AG08396 (cell line): Measurements from ENCODE around the gene PPARA.

Source experiments
- DNase-seq: peaks from one replicate; pipeline ENCODE4 v3.0.0; 2012; ENCODE audit warnings: low spot score, mixed read lengths

The PPARA gene

GRCh38 chr22:46150034-46150654 lies at the start of gene PPARA:
Gene PPARA, plus strand, starts transcription at chr22:46150526. Its CDS starts 47,858 bp downstream, at chr22:46198384.
- DNase-seq = peak; percentile 100

GRCh38 chr22:46102159-46102558 lies 48.2 kb upstream of the PPARA start:
- DNase-seq = no peak

DNA sequence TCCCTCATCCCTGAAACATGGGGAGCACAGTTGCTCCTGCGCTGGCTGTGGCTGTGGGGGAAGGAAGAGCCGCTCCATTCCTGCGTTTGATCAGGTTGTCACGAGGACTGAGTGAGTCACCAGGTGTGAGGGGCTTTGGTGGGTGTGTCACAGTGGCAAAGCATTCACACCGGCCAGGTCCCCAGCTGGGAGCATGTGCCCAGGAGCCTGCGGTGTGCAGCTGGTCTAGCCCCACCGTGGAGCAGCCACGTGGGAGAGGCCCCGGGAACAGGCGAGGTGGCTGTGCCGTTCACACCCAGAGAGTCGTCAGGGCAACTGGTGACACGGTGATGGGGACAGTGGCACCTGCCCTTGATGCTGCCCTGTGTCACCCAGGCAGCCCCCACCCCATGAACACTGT lies 47.6 kb upstream of the PPARA start:
- no peak for DNase-seq

- DNase-seq = no peak
Observed at GRCh38 chr22:46103181-46103580, 47.1 kb upstream of the PPARA start.

- DNase-seq = no peak
Observed at GRCh38 chr22:46103664-46104063, 46.7 kb upstream of the PPARA start.

DNA sequence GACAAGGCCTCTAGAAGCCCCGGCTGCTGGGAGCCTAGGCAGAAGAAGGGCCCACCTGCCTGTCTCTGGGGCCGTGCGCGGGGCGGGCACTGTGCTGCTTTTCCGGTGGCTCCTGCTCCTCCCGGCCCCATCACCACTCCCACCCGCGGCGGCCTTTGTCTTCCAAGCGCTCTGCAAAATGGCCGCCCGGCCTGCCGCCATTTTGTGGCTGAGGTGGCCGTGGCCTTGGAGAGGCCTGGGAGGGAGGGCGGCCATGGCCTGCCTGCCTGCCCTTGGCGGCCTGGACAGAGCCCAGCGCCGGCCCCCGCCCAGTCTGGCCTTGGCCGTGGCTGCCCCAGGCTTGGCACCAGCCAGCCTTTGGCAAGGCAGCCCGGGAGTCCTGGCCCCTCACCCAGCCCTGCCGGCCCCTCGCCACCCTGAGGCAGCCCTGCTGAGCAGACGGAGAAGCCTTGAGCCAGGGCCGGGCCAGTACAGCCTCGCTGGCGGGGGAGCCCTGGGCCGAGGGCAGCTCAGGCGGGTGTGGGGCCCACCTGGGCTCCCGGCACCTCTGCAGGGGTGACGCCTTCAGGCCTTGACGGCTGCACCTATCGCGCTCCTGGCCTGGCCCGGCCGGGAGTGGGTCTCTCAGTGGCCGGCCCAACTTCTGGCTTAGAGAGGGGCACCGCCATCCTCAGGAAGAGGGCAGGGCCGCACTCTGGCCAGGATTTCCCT lies 46.0 kb upstream of the PPARA start:
- DNase-seq = no peak

DNA sequence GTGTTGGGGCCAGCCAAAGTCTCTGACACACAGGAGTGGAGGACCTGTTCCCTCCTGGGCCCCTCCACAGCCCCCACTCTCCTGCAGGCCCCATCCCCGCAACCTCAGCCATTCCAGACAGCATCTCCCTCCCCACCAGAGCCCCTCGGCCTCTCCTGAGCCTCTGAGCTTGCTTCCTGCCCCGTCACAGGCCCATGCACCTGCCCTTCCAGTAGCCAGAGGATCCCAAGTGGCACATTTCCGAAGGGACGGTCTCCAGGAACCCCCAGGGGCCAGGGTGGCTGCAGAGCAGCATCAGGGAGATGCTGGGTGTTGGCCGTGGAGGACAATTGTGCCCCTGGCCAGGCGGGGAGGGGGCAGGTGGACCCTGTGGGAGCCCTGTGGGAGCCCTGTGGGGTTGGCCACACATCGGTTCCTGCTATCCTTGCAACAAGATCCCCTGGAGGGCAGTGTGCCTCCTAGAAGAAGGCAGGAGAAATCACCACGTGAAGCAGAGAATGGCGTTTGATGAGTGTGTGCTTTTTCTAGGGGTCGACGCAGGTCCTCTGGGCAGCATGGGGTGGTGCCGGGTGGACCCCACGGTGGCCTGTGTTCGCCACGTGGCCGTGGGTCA lies 45.3 kb upstream of the PPARA start:
- DNase-seq = no peak

DNA sequence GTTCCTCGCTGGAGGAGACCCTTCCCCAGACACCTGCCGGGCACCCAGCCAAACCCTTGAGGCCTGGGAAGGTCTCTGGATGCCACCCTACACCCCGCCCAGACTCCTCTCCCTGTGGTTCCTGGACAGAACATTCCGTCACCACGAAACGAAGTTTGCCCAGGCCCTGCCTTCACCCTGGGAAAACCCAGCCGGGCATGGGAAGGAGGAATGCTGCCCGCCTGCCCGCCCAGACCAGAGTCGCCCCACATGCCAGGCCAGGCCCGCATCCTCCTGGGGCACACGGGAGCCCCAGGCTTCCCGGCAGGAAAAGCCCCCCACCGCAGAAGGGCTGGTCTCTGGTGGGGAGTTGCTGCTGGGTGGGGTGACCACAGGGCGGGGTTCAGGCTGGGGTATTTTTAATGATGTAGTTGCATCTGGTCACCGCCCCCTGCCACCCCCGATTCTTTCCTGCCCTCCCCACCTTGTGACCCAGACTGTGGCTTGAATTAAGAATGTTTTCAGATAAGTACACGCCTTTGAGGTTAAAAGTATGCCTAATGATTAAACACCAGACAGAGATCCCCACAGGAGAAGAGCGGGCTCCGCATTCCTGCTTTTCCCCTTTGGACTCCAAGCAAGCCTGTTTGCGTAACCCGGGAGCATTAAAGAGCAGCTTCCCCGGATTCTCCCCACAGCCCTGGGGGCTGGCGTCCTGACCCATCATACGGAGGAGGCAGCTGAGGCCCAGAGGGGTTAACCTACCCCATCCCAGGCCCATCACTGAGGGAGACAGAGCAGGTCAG lies 44.6 kb upstream of the PPARA start:
- DNase-seq = peak; percentile 75

- no peak for DNase-seq
Observed at GRCh38 chr22:46106279-46107022, 43.9 kb upstream of the PPARA start.

GRCh38 chr22:46107089-46107664 lies 43.1 kb upstream of the PPARA start:
- DNase-seq = no peak

GRCh38 chr22:46107753-46108563 lies 42.4 kb upstream of the PPARA start:
- no peak for DNase-seq

DNA sequence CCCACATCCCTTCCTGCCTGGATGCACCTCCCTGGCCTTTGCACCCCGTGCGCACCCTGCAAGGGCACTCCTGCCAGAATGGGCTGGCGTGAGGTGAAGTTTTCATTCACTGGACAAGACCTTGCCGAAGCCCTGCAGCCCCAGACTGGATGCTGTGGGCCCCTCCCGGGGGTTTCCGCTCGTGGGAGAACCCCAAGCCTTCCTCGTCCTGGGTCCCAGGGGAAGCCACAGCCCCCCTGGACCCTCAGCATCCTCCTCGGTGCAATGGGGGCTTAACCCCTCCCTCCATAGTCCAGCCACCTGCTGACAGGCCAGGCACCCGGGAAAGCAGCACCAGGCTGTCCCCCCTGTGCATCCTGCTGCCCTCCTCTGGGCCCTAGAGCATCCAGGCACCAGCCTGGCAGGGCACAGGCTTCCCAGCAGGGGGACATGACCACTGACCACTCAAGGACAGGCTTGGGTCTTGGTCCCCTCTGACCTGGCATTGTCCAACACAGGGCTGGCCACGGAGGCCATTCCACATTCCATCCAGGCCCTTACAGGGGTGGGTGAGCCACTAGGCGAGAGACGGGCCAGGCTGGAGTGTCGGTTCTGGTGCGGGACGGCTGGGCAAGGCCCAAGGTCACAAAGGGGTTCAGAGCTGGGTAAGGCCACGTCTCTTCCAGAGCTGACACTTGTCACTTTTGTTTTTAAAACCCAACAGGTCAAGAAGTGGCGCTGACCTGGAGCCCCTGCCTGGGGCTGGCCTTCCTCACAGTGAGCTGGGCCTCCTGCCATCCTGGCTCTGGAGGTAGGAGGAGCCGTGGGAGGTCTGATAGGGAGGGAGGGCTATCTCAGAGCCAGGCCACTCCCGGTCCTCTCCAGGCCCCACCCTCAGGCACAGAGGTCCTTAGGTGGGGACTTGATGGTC lies 41.5 kb upstream of the PPARA start:
- DNase-seq = peak; percentile 71

- DNase-seq = no peak
Observed at GRCh38 chr22:46109474-46110003, 40.8 kb upstream of the PPARA start.

DNA sequence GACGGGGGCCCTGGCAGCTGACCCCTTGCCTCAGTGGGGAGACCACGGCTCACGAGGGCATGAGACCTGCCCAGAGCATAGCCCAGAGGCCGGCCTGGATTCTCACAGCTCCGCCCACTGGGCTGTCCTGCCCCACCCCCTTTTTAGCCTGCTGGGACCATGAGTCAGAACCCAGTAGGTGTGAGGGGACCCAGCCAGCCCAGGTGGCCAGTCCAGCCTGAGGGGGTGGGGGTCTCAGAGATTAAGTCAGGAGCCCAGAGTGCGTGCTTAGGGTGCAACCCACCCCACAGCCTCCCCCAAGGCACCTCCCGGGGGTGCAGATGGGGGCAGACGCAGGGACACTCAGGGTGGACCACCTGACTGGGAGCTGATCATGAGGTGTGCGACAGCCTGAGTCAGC lies 40.1 kb upstream of the PPARA start:
- peak; percentile 70 for DNase-seq

- no peak for DNase-seq
Observed at GRCh38 chr22:46111645-46112306, 38.5 kb upstream of the PPARA start.

- DNase-seq = no peak
Observed at GRCh38 chr22:46112405-46112804, 37.9 kb upstream of the PPARA start.

GRCh38 chr22:46113110-46113909 lies 37.0 kb upstream of the PPARA start:
- DNase-seq = no peak
